ENCODE results near the gene CHCHD3. TPM values are rescaled to one million over a fixed set of nuclear protein-coding genes. Genes with fewer than 3 reads are reported as not detected.

Gene CHCHD3
- total RNA-seq, 1 experiment from 2014 or later: 100 TPM

DNA sequence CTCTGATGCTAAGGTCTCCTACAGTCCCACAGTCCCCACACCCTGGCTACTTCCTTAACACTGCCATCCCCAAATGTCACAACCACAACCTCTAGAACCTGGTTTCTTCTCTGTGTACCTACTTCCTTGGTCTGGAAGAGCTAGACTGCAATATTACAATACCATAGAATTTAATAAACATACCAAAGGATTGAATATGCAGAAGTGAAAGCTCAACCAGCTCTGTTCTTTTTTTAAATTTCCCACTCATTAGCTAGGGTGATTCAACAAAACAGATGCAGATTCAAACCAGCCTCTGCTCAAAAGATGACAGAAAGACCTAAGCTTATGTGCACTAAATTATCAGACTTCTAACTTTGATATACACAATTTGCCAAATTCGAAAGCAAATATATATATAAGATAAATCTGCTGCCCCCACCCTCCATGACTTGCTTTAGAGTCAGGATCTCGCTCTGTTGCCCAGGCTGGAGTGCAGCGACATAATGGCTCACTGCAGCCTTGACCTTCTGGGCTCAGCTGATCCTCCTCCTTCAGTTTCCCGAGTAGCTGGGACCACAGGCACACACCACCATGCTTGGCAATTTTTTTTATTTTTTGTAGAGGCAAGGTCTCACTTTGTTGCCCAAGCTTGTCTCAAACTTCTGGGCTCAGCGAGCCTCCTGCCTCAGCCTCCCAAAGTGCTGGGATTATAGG lies 212.6 kb downstream of the CHCHD3 start:
- no peak for DNase-seq
- intact Hi-C loops (cut with micrococcal nuclease; ENCODE audit: unreplicated experiment): no loop called here
- Histone ChIP-seq H3K9me3 (ENCODE audit: insufficient read depth, low read depth) (no peaks in the 10 kb centered on the region), H3K27me3 (ENCODE audit: insufficient read depth, low read depth) (no peaks in the 10 kb centered on the region), H3K4me3 (no peak overlapping the region), H3F3A (ENCODE audit: insufficient read depth, low read depth) (no peaks in the 10 kb centered on the region), H3K36me3 (ENCODE audit: low read depth) (no peaks in the 10 kb centered on the region), H3K4me1 (replicated peaks; ENCODE audit: insufficient read depth) (no peaks in the 10 kb centered on the region), H2AFZ (no peak overlapping the region), H3K27ac (no peak overlapping the region), H3K4me2 (no peak overlapping the region), H3K9me2 (ENCODE audit: insufficient read depth) (no peaks in the 10 kb centered on the region), H4K20me1 (ENCODE audit: insufficient read depth) (peaks cover 11% of the 10 kb centered on the region; the same call in 1 of the 2 replicates), H3K79me2 (ENCODE audit: low read depth) (no peaks in the 10 kb centered on the region)
- TF ChIP-seq EZH2 (IDR thresholded peaks at IDR 0.05; ENCODE audit: low read depth): no peak
- TF ChIP-seq, protein P1, sequence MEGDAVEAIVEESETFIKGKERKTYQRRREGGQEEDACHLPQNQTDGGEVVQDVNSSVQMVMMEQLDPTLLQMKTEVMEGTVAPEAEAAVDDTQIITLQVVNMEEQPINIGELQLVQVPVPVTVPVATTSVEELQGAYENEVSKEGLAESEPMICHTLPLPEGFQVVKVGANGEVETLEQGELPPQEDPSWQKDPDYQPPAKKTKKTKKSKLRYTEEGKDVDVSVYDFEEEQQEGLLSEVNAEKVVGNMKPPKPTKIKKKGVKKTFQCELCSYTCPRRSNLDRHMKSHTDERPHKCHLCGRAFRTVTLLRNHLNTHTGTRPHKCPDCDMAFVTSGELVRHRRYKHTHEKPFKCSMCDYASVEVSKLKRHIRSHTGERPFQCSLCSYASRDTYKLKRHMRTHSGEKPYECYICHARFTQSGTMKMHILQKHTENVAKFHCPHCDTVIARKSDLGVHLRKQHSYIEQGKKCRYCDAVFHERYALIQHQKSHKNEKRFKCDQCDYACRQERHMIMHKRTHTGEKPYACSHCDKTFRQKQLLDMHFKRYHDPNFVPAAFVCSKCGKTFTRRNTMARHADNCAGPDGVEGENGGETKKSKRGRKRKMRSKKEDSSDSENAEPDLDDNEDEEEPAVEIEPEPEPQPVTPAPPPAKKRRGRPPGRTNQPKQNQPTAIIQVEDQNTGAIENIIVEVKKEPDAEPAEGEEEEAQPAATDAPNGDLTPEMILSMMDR (conservative IDR thresholded peaks at IDR 0.05): no peak
- POLR2A ChIA-PET (ENCODE audit: unreplicated experiment): no interaction called here
- CTCF ChIA-PET: no interaction called here
- no TSS peak for BruUV-seq (replicated peaks)

DNA sequence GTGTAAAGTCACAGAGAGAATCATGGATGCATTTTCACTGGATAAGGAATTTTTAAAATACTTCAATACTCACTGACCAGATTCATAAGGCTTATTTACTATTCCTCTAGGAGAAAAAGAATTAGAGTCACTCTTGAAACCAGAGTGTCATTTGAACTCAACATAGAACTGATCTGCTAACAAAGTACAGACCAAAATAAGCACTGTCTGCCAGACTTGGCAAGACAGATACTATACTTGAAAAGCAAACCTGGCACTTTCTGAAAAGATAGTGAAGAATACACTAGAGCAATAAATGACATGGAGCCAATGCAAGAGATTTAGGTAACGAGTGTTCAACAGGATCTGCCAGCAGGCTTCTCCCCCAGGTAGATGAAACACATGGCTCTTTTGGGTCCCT lies 215.3 kb downstream of the CHCHD3 start:
- H3K4me1 ChIP-seq (replicated peaks; ENCODE audit: insufficient read depth): no peaks in the 10 kb centered on the region
- intact Hi-C loops (cut with micrococcal nuclease; ENCODE audit: unreplicated experiment): no loop called here
- CTCF ChIA-PET: no interaction called here
- H3K27me3 ChIP-seq (ENCODE audit: insufficient read depth, low read depth): no peaks in the 10 kb centered on the region
- POLR2A ChIA-PET (ENCODE audit: unreplicated experiment): interaction anchor here (0.6 kb wide), 1 partner anchor 1992 kb away, joined by 3 read pairs; no protein-coding TSS in a partner anchor
- H3K79me2 ChIP-seq (ENCODE audit: low read depth): no peaks in the 10 kb centered on the region
- no peaks in the 10 kb centered on the region for H3K9me3 ChIP-seq (ENCODE audit: insufficient read depth, low read depth)
- no peak overlapping the region for H3K4me3 ChIP-seq
- H2AFZ ChIP-seq: no peak overlapping the region
- no peak overlapping the region for H3K27ac ChIP-seq
- H3F3A ChIP-seq (ENCODE audit: insufficient read depth, low read depth): no peaks in the 10 kb centered on the region
- no peak for DNase-seq
- BruUV-seq (replicated peaks): no TSS peak
- H4K20me1 ChIP-seq (ENCODE audit: insufficient read depth): peaks cover 11% of the 10 kb centered on the region; the same call in 1 of the 2 replicates
- H3K4me2 ChIP-seq: no peak overlapping the region
- H3K36me3 ChIP-seq (ENCODE audit: low read depth): no peaks in the 10 kb centered on the region
- no peak for TF ChIP-seq EZH2 (IDR thresholded peaks at IDR 0.05; ENCODE audit: low read depth)
- TF ChIP-seq, protein P1 (conservative IDR thresholded peaks at IDR 0.05): no peak
- H3K9me2 ChIP-seq (ENCODE audit: insufficient read depth): no peaks in the 10 kb centered on the region

DNA sequence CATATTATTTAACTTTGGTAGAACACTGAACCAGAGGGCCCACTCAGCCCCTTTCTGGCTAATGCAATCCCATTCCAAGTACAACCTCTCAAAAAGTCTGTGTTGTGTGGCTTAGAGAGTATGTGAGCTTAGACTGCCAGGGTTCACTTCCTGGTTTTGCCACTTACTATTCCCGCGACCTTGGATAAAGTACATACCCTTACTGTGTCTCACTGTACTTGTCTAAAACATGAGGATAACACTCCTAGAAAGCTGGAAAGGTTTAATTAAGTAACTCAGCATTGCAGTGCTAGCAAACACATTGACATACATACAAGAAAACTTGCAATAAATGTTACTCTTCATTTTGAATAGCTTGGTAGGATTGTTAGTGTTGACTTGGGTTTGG lies 215.8 kb downstream of the CHCHD3 start:
- Histone ChIP-seq H3K9me3 (ENCODE audit: insufficient read depth, low read depth) (no peaks in the 10 kb centered on the region), H3K27ac (no peak overlapping the region), H3K27me3 (ENCODE audit: insufficient read depth, low read depth) (no peaks in the 10 kb centered on the region), H4K20me1 (ENCODE audit: insufficient read depth) (peaks cover 11% of the 10 kb centered on the region; the same call in 1 of the 2 replicates), H3K79me2 (ENCODE audit: low read depth) (no peaks in the 10 kb centered on the region), H3K9me2 (ENCODE audit: insufficient read depth) (no peaks in the 10 kb centered on the region), H3K4me1 (replicated peaks; ENCODE audit: insufficient read depth) (no peaks in the 10 kb centered on the region), H3K4me3 (no peak overlapping the region), H2AFZ (no peak overlapping the region), H3F3A (ENCODE audit: insufficient read depth, low read depth) (no peaks in the 10 kb centered on the region), H3K36me3 (ENCODE audit: low read depth) (no peaks in the 10 kb centered on the region), H3K4me2 (no peak overlapping the region)
- ChIA-PET POLR2A (ENCODE audit: unreplicated experiment) (interaction anchor here (0.6 kb wide), 1 partner anchor 1992 kb away, joined by 3 read pairs; no protein-coding TSS in a partner anchor), CTCF (no interaction called here)
- TF ChIP-seq, protein P1 (conservative IDR thresholded peaks at IDR 0.05): no peak
- TF ChIP-seq EZH2 (IDR thresholded peaks at IDR 0.05; ENCODE audit: low read depth): no peak
- intact Hi-C loops (cut with micrococcal nuclease; ENCODE audit: unreplicated experiment): no loop called here
- no TSS peak for BruUV-seq (replicated peaks)
- no peak for DNase-seq

Data from PC-9 (cell line).